ENCODE data around the gene MATR3.
"Not testable (repeated sequence)": the region's sequence is repeated elsewhere in the genome, so short reads cannot be mapped to it uniquely, and the experiment has no call there.

MATR3 gene

GRCh38 chr5:139262742-139263445, 30.6 kb upstream of the MATR3 start:
- H3K4me1 ChIP-seq (ENCODE audit: insufficient read depth, low read length), result peaks cover 12% of the 10 kb centered on the region
- H3K27ac ChIP-seq (ENCODE audit: low read depth, low read length), result peak overlapping the region; percentile 63
- H3K4me3 ChIP-seq (ENCODE audit: low read depth in 1 of 2, low read length in 2 of 2), result no peak overlapping the region
- H3K9ac ChIP-seq (ENCODE audit: low read length), result no peak overlapping the region
- H3K27me3 ChIP-seq (ENCODE audit: control insufficient read depth in 1 of 2, insufficient read depth in 2 of 2, low read length in 2 of 2), result no peaks in the 10 kb centered on the region
- H3K9me3 ChIP-seq (ENCODE audit: low read length), result no peaks in the 10 kb centered on the region
- no peaks in the 10 kb centered on the region for H3K36me3 ChIP-seq (ENCODE audit: insufficient read depth, low read length)

- H3K4me1 ChIP-seq (ENCODE audit: insufficient read depth, low read length), result peaks cover 12% of the 10 kb centered on the region
- H3K9ac ChIP-seq (ENCODE audit: low read length), result no peak overlapping the region
- H3K36me3 ChIP-seq (ENCODE audit: insufficient read depth, low read length), result no peaks in the 10 kb centered on the region
- H3K9me3 ChIP-seq (ENCODE audit: low read length), result no peaks in the 10 kb centered on the region
- no peak overlapping the region for H3K4me3 ChIP-seq (ENCODE audit: low read depth in 1 of 2, low read length in 2 of 2)
- H3K27ac ChIP-seq (ENCODE audit: low read depth, low read length), result no peak overlapping the region
- H3K27me3 ChIP-seq (ENCODE audit: control insufficient read depth in 1 of 2, insufficient read depth in 2 of 2, low read length in 2 of 2), result no peaks in the 10 kb centered on the region
These were observed 30.0 kb upstream of the MATR3 start for GRCh38 chr5:139263536-139263935.

DNA sequence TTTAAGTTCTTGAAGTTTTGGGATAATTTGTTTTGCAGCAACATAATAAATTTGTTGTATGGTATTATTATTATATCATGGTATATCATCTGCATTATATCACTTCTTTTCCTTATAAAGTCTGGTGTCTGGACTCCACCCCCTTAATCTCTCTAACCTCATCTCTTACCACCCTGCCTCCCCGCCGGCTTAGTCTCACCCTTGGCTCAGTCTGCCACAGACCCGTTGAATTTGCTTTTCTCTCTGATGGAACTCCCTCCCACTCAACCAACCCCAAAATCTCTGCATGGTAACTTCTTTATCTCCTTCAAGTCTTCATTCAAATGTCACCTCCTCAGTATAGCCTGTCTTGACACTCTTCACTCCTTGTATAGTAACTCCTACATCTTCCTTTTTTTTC, 29.6 kb upstream of the MATR3 start:
- H3K36me3 ChIP-seq (ENCODE audit: insufficient read depth, low read length), result no peaks in the 10 kb centered on the region
- H3K9ac ChIP-seq (ENCODE audit: low read length), result no peak overlapping the region
- no peaks in the 10 kb centered on the region for H3K27me3 ChIP-seq (ENCODE audit: control insufficient read depth in 1 of 2, insufficient read depth in 2 of 2, low read length in 2 of 2)
- no peaks in the 10 kb centered on the region for H3K9me3 ChIP-seq (ENCODE audit: low read length)
- peaks cover 12% of the 10 kb centered on the region for H3K4me1 ChIP-seq (ENCODE audit: insufficient read depth, low read length)
- no peak overlapping the region for H3K4me3 ChIP-seq (ENCODE audit: low read depth in 1 of 2, low read length in 2 of 2)
- H3K27ac ChIP-seq (ENCODE audit: low read depth, low read length), result no peak overlapping the region

DNA sequence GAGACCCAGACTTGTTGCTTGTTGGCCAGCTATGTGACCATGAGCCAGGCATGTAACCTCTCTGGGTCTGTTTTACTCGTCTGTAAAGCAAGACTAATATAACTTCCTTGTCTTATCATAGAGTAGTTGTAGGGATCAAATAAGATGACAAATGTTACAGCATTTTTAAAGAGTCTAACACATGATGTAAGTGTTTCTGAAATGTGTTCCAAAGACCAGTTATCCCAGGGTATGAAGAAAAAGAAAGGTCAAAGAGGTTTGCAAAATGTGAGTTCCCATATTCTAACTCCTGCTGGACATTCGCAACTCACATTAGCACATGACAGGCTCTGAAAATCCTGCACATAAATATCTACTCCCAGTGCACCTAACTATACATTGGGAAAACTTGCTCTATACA, 28.5 kb upstream of the MATR3 start:
- no peaks in the 10 kb centered on the region for H3K36me3 ChIP-seq (ENCODE audit: insufficient read depth, low read length)
- H3K9ac ChIP-seq (ENCODE audit: low read length), result no peak overlapping the region
- H3K4me3 ChIP-seq (ENCODE audit: low read depth in 1 of 2, low read length in 2 of 2), result no peak overlapping the region
- no peaks in the 10 kb centered on the region for H3K9me3 ChIP-seq (ENCODE audit: low read length)
- peaks cover 12% of the 10 kb centered on the region for H3K4me1 ChIP-seq (ENCODE audit: insufficient read depth, low read length)
- no peaks in the 10 kb centered on the region for H3K27me3 ChIP-seq (ENCODE audit: control insufficient read depth in 1 of 2, insufficient read depth in 2 of 2, low read length in 2 of 2)
- no peak overlapping the region for H3K27ac ChIP-seq (ENCODE audit: low read depth, low read length)

DNA sequence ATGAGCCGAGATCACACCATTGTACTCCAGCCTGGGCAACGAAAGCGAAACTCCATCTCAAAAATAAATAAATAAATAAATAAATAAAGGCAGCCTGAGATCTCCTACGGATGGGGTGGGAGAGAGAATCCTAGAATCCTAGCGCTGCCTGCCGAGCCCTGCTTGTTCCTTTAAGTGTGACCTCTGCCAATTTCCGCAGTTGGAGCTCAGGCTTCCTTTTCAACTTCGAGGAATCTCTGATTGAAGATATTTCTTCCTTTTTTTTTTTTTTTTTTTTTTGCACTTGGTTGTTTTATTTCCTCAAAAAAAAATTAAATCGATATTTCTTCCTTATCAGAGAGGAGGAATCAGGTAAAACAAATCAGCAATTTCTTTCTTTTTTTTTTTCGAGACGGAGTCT, 27.3 kb upstream of the MATR3 start:
- H3K9ac ChIP-seq (ENCODE audit: low read length), result no peak overlapping the region
- peaks cover 16% of the 10 kb centered on the region for H3K4me1 ChIP-seq (ENCODE audit: insufficient read depth, low read length)
- H3K4me3 ChIP-seq (ENCODE audit: low read depth in 1 of 2, low read length in 2 of 2), result no peak overlapping the region
- no peaks in the 10 kb centered on the region for H3K36me3 ChIP-seq (ENCODE audit: insufficient read depth, low read length)
- H3K9me3 ChIP-seq (ENCODE audit: low read length), result no peaks in the 10 kb centered on the region
- no peak overlapping the region for H3K27ac ChIP-seq (ENCODE audit: low read depth, low read length)
- no peaks in the 10 kb centered on the region for H3K27me3 ChIP-seq (ENCODE audit: control insufficient read depth in 1 of 2, insufficient read depth in 2 of 2, low read length in 2 of 2)

DNA sequence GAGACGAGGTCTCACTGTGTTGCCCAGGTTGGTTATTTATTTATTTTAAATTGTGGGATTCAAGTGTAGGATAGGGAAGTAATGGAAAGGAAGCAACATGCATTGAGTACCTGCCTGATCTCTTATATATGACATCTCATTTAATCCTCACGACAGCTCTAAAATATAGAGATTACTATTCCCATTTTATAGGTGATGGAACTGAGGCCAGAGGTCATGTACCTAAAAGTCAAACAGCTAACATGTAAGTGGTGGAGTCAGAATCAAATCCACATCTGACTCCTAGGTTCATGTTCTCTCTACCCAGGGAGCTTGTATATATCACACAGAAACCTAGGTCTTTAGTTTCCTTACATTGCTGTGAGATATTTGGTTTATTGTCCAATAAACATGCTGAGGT, 26.1 kb upstream of the MATR3 start:
- Histone ChIP-seq H3K27me3 (ENCODE audit: control insufficient read depth in 1 of 2, insufficient read depth in 2 of 2, low read length in 2 of 2) (no peaks in the 10 kb centered on the region), H3K4me3 (ENCODE audit: low read depth in 1 of 2, low read length in 2 of 2) (no peak overlapping the region), H3K27ac (ENCODE audit: low read depth, low read length) (no peak overlapping the region), H3K36me3 (ENCODE audit: insufficient read depth, low read length) (no peaks in the 10 kb centered on the region), H3K9me3 (ENCODE audit: low read length) (no peaks in the 10 kb centered on the region), H3K9ac (ENCODE audit: low read length) (no peak overlapping the region), H3K4me1 (ENCODE audit: insufficient read depth, low read length) (peaks cover 21% of the 10 kb centered on the region)

GRCh38 chr5:139268364-139269202, 25.0 kb upstream of the MATR3 start:
- Histone ChIP-seq H3K27me3 (ENCODE audit: control insufficient read depth in 1 of 2, insufficient read depth in 2 of 2, low read length in 2 of 2) (no peaks in the 10 kb centered on the region), H3K4me1 (ENCODE audit: insufficient read depth, low read length) (peaks cover 24% of the 10 kb centered on the region), H3K9me3 (ENCODE audit: low read length) (no peaks in the 10 kb centered on the region), H3K36me3 (ENCODE audit: insufficient read depth, low read length) (no peaks in the 10 kb centered on the region), H3K9ac (ENCODE audit: low read length) (no peak overlapping the region), H3K4me3 (ENCODE audit: low read depth in 1 of 2, low read length in 2 of 2) (no peak overlapping the region), H3K27ac (ENCODE audit: low read depth, low read length) (peak overlapping the region; percentile 42)

- H3K4me1 ChIP-seq (ENCODE audit: insufficient read depth, low read length), result peaks cover 29% of the 10 kb centered on the region
- not testable (repeated sequence) for H3K27ac ChIP-seq (ENCODE audit: low read depth, low read length); H3K36me3 ChIP-seq (ENCODE audit: insufficient read depth, low read length); H3K9ac ChIP-seq (ENCODE audit: low read length); H3K9me3 ChIP-seq (ENCODE audit: low read length); H3K27me3 ChIP-seq (ENCODE audit: control insufficient read depth in 1 of 2, insufficient read depth in 2 of 2, low read length in 2 of 2); H3K4me3 ChIP-seq (ENCODE audit: low read depth in 1 of 2, low read length in 2 of 2)
These were observed 22.8 kb upstream of the MATR3 start for GRCh38 chr5:139270718-139271117.

DNA sequence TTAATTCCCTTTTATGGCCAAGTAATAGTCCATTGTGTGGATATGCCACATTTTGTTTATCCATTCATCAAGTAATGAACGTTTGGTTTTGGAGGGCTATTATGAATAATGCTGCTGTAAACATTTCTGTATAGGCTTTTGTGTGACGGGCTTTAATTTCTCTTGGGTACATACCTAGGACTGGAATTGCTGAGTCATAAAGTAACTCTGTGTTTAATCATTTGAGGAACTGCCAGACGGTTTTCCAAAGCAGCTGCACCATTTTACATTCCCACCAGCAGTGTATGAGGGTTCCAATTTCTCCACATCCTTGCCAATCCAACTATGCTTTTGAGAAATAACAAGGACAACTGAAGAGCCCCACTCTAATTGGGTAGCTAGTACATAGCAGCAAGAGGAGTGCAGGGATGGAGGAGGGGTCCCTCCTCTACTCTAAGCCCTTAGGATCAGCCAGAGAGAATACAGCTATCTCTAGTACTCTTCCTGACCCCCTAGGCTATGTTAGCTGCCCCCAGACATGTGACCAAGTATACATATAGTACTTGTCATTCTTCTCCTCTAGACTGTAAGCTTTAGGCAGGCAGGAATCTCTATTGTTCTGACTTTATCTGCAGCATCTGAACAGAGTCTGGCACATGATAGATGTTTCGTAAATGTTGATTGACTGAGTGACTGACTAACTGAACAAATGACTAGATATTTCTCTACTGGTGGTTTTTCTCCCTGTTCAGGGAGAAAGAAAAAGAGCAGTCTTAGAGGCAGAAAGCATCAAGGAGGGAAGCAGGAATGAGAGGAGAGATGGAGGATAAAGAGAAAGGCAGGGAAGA, 22.1 kb upstream of the MATR3 start:
- Histone ChIP-seq H3K9me3 (ENCODE audit: low read length) (no peaks in the 10 kb centered on the region), H3K4me3 (ENCODE audit: low read depth in 1 of 2, low read length in 2 of 2) (no peak overlapping the region), H3K36me3 (ENCODE audit: insufficient read depth, low read length) (no peaks in the 10 kb centered on the region), H3K9ac (ENCODE audit: low read length) (no peak overlapping the region), H3K27ac (ENCODE audit: low read depth, low read length) (no peak overlapping the region), H3K4me1 (ENCODE audit: insufficient read depth, low read length) (peaks cover 29% of the 10 kb centered on the region), H3K27me3 (ENCODE audit: control insufficient read depth in 1 of 2, insufficient read depth in 2 of 2, low read length in 2 of 2) (no peaks in the 10 kb centered on the region)

DNA sequence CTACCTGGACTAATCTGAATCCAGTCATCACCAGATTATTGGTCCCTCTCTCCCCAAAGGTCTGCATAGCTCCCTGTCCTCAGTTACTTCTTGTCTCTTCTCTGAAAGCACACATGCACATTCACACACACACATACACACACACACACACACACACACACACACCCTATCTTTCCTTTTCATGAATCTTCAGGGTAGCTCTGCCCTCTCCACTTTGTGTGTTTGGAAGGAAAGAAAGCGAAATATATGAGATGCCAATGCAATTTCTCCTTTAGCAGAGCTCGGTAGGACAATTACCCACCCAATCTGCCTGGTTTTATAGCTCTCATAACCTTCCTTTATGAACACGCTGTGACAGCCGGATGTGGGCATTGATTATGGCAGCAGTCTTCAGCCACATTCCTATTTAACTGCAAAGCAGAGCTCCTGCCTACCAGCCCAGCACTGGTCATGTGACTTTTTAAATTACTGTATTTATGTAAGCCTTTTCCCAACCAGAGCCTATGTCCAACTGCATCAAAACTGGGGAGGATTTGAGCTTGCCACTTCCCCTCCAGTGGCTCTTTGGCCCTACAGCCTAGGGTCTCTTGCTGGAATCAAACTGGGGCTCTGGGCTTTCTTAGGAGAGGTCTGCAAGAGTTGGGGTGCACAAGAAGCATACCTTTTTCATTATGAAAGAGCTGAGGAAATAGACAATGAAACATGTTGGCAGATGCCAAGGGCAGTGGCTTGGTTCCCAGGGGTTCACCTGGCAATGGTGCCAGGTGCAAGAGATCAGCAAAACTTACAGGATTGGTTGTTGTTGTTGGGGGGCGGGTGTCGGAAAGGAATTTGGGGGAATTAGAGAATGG, 20.8 kb upstream of the MATR3 start:
- no peaks in the 10 kb centered on the region for H3K27me3 ChIP-seq (ENCODE audit: control insufficient read depth in 1 of 2, insufficient read depth in 2 of 2, low read length in 2 of 2)
- H3K4me3 ChIP-seq (ENCODE audit: low read depth in 1 of 2, low read length in 2 of 2), result peak overlapping the region; percentile 52 to 88
- peak overlapping the region; percentile 75 for H3K27ac ChIP-seq (ENCODE audit: low read depth, low read length)
- no peaks in the 10 kb centered on the region for H3K9me3 ChIP-seq (ENCODE audit: low read length)
- no peaks in the 10 kb centered on the region for H3K36me3 ChIP-seq (ENCODE audit: insufficient read depth, low read length)
- H3K4me1 ChIP-seq (ENCODE audit: insufficient read depth, low read length), result peaks cover 29% of the 10 kb centered on the region
- peak overlapping the region; percentile 64 for H3K9ac ChIP-seq (ENCODE audit: low read length)

DNA sequence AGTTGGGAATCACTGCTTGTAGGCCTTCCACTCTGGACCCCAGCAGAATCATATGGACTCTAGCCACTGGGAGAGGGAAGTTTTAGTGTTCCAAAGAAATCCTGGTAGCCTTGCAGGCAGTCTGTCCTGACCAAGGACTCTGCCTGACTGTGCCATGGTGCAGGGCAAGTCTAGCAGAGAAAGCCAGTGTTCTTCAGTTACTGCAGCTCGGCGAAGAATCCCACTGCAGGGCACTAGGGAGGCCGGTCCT, 20.3 kb upstream of the MATR3 start:
- peak overlapping the region; percentile 52 to 88 for H3K4me3 ChIP-seq (ENCODE audit: low read depth in 1 of 2, low read length in 2 of 2)
- peak overlapping the region; percentile 64 for H3K9ac ChIP-seq (ENCODE audit: low read length)
- peaks cover 3% of the 10 kb centered on the region for H3K36me3 ChIP-seq (ENCODE audit: insufficient read depth, low read length)
- H3K9me3 ChIP-seq (ENCODE audit: low read length), result no peaks in the 10 kb centered on the region
- H3K27me3 ChIP-seq (ENCODE audit: control insufficient read depth in 1 of 2, insufficient read depth in 2 of 2, low read length in 2 of 2), result no peaks in the 10 kb centered on the region
- H3K27ac ChIP-seq (ENCODE audit: low read depth, low read length), result peak overlapping the region; percentile 75
- H3K4me1 ChIP-seq (ENCODE audit: insufficient read depth, low read length), result peaks cover 29% of the 10 kb centered on the region

Data from muscle layer of colon (tissue), 2 donors.